Calu3 (cell line): ENCODE measurements around the gene CES5A. TPM values are rescaled to one million over a fixed set of nuclear protein-coding genes. Genes with fewer than 3 reads are reported as not detected.

Experiments used
- BruUV-seq: library from RNA; stranded (reverse); fragments of 400-500 nt; replicated peaks from 2 replicates; lab custom pipeline; 2021; lab: Mats Ljungman, UMichigan
- CTCF ChIA-PET: fragments of 300-600 bp; sonication (Branson Sonifier 250); formaldehyde crosslinking; loops from one replicate; lab custom pipeline; 2022; ENCODE audit warnings: antibody characterized with exemption; lab: Charles Lee
- DNase-seq: peaks from one replicate; pipeline ENCODE4 v3.0.0; 2022
- H3K27ac Mint-ChIP-seq: one replicate; pipeline ENCODE4 v1.8.0; 2022; ENCODE audit warnings: mixed read lengths; ENCODE audit not compliant: unreplicated experiment
- H3K27me3 Mint-ChIP-seq: one replicate; pipeline ENCODE4 v1.8.0; 2022; ENCODE audit warnings: mixed read lengths; ENCODE audit not compliant: unreplicated experiment
- H3K36me3 Mint-ChIP-seq: one replicate; pipeline ENCODE4 v1.8.0; 2022; ENCODE audit warnings: mild to moderate bottlenecking, moderate library complexity, mixed read lengths; ENCODE audit not compliant: insufficient read depth, unreplicated experiment
- H3K4me1 Mint-ChIP-seq: one replicate; pipeline ENCODE4 v1.8.0; 2022; ENCODE audit warnings: mild to moderate bottlenecking, low read depth, mixed read lengths; ENCODE audit not compliant: unreplicated experiment
- H3K4me3 Mint-ChIP-seq: one replicate; pipeline ENCODE4 v1.8.0; 2022; ENCODE audit warnings: mild to moderate bottlenecking, low read depth, moderate library complexity, mixed read lengths; ENCODE audit not compliant: unreplicated experiment
- H3K9me3 Mint-ChIP-seq: one replicate; pipeline ENCODE4 v1.8.0; 2022; ENCODE audit warnings: low read depth, mixed read lengths; ENCODE audit not compliant: unreplicated experiment
- intact Hi-C: fragments of 100-400 bp; cut with micrococcal nuclease; formaldehyde crosslinking; loops from one replicate; pipeline ENCODE4 v1.10.0; 2022; ENCODE audit not compliant: unreplicated experiment
- total RNA-seq: library from RNA; stranded (reverse); gene quantifications from 2 replicates; pipeline ENCODE4 v1.2.3, GENCODE V29; 2022
- TF ChIP-seq, protein P1 (sequence below): fragments of 200-600 bp; IDR thresholded peaks from one replicate; pipeline ENCODE4 v1.8.0; 2022; ENCODE audit warnings: antibody characterized with exemption; ENCODE audit not compliant: unreplicated experiment

CES5A gene
- total RNA-seq, 1 experiment from 2014 or later, result not detected

DNA sequence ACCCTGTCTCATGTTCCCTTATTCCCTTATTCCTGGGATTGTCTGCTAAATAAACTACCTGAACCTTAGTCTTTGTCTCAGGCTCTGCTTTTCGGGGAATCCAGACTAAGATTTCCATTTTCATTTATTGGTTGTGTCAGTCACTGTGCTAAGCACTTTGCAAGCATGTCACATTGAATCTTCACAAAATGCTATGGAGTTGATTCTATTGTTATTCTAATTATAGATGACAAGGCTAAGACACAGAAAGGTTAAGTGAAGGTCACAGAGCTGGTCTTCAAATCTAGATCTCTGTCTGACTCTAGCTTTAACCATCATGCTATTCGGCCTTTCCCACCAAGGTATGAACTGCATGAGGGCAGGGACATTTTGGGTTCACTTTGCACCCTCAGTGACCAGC, 13.4 kb upstream of the CES5A start:
- CTCF ChIA-PET, result no interaction called here
- intact Hi-C loops, result no loop called here
- peaks cover 4% of the 10 kb centered on the region for H3K9me3 Mint-ChIP-seq
- H3K27ac Mint-ChIP-seq, result no peak overlapping the region
- no peak for DNase-seq
- TF ChIP-seq, protein P1, sequence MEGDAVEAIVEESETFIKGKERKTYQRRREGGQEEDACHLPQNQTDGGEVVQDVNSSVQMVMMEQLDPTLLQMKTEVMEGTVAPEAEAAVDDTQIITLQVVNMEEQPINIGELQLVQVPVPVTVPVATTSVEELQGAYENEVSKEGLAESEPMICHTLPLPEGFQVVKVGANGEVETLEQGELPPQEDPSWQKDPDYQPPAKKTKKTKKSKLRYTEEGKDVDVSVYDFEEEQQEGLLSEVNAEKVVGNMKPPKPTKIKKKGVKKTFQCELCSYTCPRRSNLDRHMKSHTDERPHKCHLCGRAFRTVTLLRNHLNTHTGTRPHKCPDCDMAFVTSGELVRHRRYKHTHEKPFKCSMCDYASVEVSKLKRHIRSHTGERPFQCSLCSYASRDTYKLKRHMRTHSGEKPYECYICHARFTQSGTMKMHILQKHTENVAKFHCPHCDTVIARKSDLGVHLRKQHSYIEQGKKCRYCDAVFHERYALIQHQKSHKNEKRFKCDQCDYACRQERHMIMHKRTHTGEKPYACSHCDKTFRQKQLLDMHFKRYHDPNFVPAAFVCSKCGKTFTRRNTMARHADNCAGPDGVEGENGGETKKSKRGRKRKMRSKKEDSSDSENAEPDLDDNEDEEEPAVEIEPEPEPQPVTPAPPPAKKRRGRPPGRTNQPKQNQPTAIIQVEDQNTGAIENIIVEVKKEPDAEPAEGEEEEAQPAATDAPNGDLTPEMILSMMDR, result no peak
- no TSS peak for BruUV-seq
- H3K4me1 Mint-ChIP-seq, result no peaks in the 10 kb centered on the region
- H3K27me3 Mint-ChIP-seq, result peaks cover 36% of the 10 kb centered on the region
- no peak overlapping the region for H3K4me3 Mint-ChIP-seq
- H3K36me3 Mint-ChIP-seq, result no peaks in the 10 kb centered on the region

DNA sequence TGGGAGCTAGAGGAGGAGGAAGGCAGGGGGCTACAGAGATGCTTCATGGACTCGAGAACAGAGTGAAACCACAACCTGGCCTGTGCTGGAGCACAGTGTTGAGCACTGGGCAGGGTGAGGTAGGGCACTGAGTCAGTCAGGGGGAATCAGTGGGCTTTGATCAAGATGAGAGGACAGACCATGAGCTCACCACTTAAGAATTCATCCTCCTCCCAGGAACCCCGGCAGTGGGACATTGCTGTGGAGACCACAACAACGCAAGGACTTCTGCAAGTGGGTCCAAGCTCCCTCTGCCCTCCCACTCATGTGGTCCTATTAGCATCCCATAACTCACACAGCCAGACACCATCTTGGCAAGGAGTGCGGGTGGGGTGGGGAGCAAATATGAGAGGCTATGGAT, 1.7 kb upstream of the CES5A start:
- H3K36me3 Mint-ChIP-seq, result no peaks in the 10 kb centered on the region
- TF ChIP-seq, protein P1, result no peak
- H3K4me3 Mint-ChIP-seq, result no peak overlapping the region
- DNase-seq, result no peak
- H3K4me1 Mint-ChIP-seq, result no peaks in the 10 kb centered on the region
- BruUV-seq, result no TSS peak
- no peaks in the 10 kb centered on the region for H3K9me3 Mint-ChIP-seq
- intact Hi-C loops, result no loop called here
- H3K27me3 Mint-ChIP-seq, result peaks cover 37% of the 10 kb centered on the region
- H3K27ac Mint-ChIP-seq, result no peak overlapping the region
- CTCF ChIA-PET, result no interaction called here

DNA sequence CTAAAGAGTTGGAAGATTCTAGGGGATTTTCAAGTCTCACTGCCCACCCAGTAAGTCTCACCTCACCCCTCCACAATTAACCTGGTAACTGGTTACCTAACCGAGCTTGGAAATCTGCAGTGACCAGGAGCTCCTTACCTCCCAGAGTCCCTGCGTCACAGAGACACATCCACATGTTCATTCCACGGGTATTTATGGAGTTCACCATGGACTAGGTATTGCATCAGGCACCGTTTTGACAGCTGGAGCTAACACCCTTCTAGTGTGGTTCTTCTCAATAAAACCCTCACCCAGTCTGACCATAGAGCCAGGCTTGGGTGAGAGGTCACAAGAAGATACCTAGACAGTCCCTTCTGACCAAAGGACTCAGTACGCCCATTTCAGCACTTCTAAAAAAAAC, 2.1 kb downstream of the CES5A start:
- CTCF ChIA-PET, result no interaction called here
- intact Hi-C loops, result no loop called here
- Mint-ChIP-seq H3K4me3 (no peak overlapping the region), H3K36me3 (no peaks in the 10 kb centered on the region), H3K4me1 (no peaks in the 10 kb centered on the region), H3K27ac (no peak overlapping the region), H3K9me3 (no peaks in the 10 kb centered on the region), H3K27me3 (peaks cover 74% of the 10 kb centered on the region)
- no TSS peak for BruUV-seq
- no peak for DNase-seq
- TF ChIP-seq, protein P1, result no peak

DNA sequence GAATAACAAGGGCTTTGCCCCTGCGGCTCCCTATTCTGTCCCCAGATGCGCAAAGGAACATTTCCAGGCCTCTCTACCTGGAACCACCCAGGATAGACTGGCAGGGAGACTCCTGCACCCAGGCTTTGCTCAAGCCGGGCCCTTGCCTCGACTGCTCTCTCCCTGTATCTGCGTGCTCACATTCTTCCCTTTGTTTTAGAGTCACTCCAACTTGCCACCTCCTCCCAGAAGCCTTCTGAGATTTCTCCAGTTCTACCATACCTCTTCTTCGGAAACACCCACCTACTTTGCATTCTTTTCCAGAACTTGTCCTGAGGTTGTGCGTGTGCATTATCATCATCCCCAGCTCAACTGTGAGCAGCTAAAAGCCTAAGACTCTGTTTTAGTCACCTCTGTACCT, 3.0 kb downstream of the CES5A start:
- Mint-ChIP-seq H3K4me1 (no peaks in the 10 kb centered on the region), H3K27me3 (peaks cover 84% of the 10 kb centered on the region), H3K36me3 (no peaks in the 10 kb centered on the region), H3K27ac (no peak overlapping the region), H3K9me3 (no peaks in the 10 kb centered on the region), H3K4me3 (no peak overlapping the region)
- DNase-seq, result no peak
- intact Hi-C loops, result no loop called here
- CTCF ChIA-PET, result no interaction called here
- TF ChIP-seq, protein P1, result no peak
- BruUV-seq, result no TSS peak
